ENCODE results near the gene DACH1.

DACH1 gene

GRCh38 chr13:71685072-71685471 is 181.9 kb downstream of the DACH1 start:
- DNase-seq: no peak

GRCh38 chr13:71681901-71682613 is 184.9 kb downstream of the DACH1 start:
- DNase-seq: no peak

GRCh38 chr13:71677124-71677523 is 189.9 kb downstream of the DACH1 start:
- DNase-seq: no peak

GRCh38 chr13:71672512-71672911 is 194.5 kb downstream of the DACH1 start:
- DNase-seq: no peak

GRCh38 chr13:71663431-71663830 is 203.6 kb downstream of the DACH1 start:
- DNase-seq: no peak

- DNase-seq: no peak
Measured at GRCh38 chr13:71661921-71662320, 205.1 kb downstream of the DACH1 start.

- DNase-seq: no peak
Measured at GRCh38 chr13:71659404-71659803, 207.6 kb downstream of the DACH1 start.

- no peak for DNase-seq
Measured at GRCh38 chr13:71645467-71645866, 221.5 kb downstream of the DACH1 start.

GRCh38 chr13:71644579-71644978 is 222.4 kb downstream of the DACH1 start:
- DNase-seq: no peak

GRCh38 chr13:71643448-71643860 is 223.6 kb downstream of the DACH1 start:
- DNase-seq: no peak

GRCh38 chr13:71638751-71639150 is 228.3 kb downstream of the DACH1 start:
- no peak for DNase-seq

GRCh38 chr13:71634602-71635443 is 232.2 kb downstream of the DACH1 start:
- no peak for DNase-seq

- no peak for DNase-seq
Measured at GRCh38 chr13:71634182-71634581, 232.8 kb downstream of the DACH1 start.

GRCh38 chr13:71632721-71633120 is 234.3 kb downstream of the DACH1 start:
- DNase-seq: no peak

GRCh38 chr13:71632206-71632605 is 234.8 kb downstream of the DACH1 start:
- DNase-seq: no peak

GRCh38 chr13:71629167-71629566 is 237.8 kb downstream of the DACH1 start:
- DNase-seq: no peak

GRCh38 chr13:71626421-71627117 is 240.4 kb downstream of the DACH1 start:
- DNase-seq: no peak

GRCh38 chr13:71625694-71626093 is 241.3 kb downstream of the DACH1 start:
- no peak for DNase-seq

- DNase-seq: no peak
Measured at GRCh38 chr13:71624653-71625600, 242.1 kb downstream of the DACH1 start.

GRCh38 chr13:71621174-71622124 is 245.6 kb downstream of the DACH1 start:
- no peak for DNase-seq

GRCh38 chr13:71619096-71619495 is 247.9 kb downstream of the DACH1 start:
- no peak for DNase-seq
